WERI-Rb-1 (cell line): Measurements from ENCODE around the gene PRKCH.

Source experiments
- DNase-seq: peaks from one replicate; pipeline ENCODE4 v3.0.0-alpha.2; 2020
- H3K27ac ChIP-seq: fragments of 250-450 bp; sonication (Bioruptor Pico); 2 replicates; pipeline ENCODE4 v1.5.1; 2020; ENCODE audit warnings: mild to moderate bottlenecking, moderate library complexity
- H3K27me3 ChIP-seq: fragments of 250-450 bp; sonication (Bioruptor Pico); 2 replicates; pipeline ENCODE4 v1.5.1; 2021; ENCODE audit warnings: mild to moderate bottlenecking, low read depth, moderate library complexity; ENCODE audit not compliant: insufficient read depth, severe bottlenecking
- H3K36me3 ChIP-seq: fragments of 250-450 bp; sonication (Bioruptor Pico); 2 replicates; pipeline ENCODE4 v1.5.1; 2020; ENCODE audit warnings: mild to moderate bottlenecking, moderate library complexity
- H3K4me3 ChIP-seq: 2 replicates; pipeline ENCODE4 v1.5.1; 2011; ENCODE audit warnings: low read depth, mild to moderate bottlenecking, control low read depth, low read length
- H3K9me3 ChIP-seq: fragments of 250-450 bp; sonication (Bioruptor Pico); 2 replicates; pipeline ENCODE4 v1.5.1; 2021; ENCODE audit warnings: mild to moderate bottlenecking, moderate library complexity; ENCODE audit not compliant: severe bottlenecking
- CTCF ChIP-seq: IDR thresholded peaks from 2 replicates; pipeline ENCODE4 v1.5.1; 2011; ENCODE audit warnings: low read depth, mild to moderate bottlenecking, control low read depth, inconsistent platforms, low read length

PRKCH gene

DNA sequence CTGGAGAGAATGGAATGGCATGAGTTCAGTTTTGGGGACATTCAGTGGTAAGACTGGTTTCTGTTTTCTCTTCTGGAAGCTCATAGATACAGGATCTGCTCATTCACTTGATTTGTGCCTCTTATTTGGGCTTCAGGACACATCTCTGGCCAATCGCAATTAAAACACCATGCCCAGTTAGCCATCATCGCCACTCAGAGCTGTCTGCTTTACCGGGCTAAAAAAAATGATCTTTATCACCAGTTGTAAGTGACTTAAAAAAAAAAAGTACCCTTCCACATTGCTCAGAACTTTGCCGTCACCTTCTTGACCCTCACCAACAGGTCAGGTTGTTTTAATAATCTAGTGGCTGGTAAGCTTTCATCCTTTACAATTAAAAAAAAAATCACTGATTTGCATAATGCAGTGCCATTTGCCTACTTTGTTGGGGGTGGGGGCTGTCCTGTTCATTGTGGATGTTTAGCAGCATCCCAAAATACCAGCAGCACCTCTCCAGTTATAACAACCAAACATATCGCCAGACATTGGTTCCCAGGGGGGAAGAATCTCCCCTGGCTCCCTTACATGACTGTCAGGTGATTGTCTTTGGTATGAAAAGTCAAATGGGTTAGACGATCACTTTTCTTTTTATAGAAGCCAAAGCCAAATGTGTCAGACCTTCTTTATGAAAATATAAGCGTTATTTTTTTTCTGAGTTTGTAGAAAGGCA, 150.1 kb downstream of the PRKCH start:
- Histone ChIP-seq H3K27ac (no peak overlapping the region), H3K4me3 (no peak overlapping the region)
- no peak for TF ChIP-seq CTCF

DNA sequence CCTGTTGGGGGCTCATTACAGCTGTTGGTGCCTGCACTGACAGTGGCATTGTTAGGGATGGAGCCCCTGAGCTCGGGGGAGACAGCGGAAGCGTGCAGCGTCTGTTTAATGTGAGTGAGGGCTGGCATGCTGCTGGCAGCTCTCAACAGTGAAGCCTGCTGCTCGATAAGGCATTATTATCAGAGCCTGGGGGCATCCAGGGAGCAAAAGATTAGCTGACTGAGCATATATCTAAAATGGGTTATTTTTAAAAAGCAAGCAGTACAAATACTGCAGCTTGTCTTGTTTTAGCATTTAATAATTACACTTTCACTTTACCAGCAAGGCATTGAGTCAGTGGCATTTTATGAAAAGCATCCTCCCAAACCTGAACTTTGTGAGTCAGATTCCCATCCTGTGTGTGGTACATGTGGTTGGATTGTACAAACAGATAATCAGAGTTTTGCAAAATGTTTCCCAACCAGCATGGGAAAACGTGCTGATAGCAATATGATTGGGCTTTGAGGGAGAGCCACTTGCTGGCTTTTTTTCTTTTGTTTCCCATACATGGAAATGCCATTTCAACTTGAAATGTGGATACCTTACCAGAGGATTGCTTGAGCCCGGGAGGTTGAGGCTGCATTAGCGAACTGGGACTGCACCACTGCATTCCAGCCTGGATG, 150.8 kb downstream of the PRKCH start:
- Histone ChIP-seq H3K9me3 (no peaks in the 10 kb centered on the region), H3K36me3 (no peaks in the 10 kb centered on the region), H3K27ac (no peak overlapping the region), H3K4me3 (no peak overlapping the region), H3K27me3 (no peaks in the 10 kb centered on the region)
- TF ChIP-seq CTCF: no peak
- no peak for DNase-seq

More for the DNA sequence above, 150.1 kb downstream of the PRKCH start:
- Histone ChIP-seq H3K27me3 (no peaks in the 10 kb centered on the region), H3K9me3 (no peaks in the 10 kb centered on the region), H3K36me3 (no peaks in the 10 kb centered on the region)
- DNase-seq: no peak

DNA sequence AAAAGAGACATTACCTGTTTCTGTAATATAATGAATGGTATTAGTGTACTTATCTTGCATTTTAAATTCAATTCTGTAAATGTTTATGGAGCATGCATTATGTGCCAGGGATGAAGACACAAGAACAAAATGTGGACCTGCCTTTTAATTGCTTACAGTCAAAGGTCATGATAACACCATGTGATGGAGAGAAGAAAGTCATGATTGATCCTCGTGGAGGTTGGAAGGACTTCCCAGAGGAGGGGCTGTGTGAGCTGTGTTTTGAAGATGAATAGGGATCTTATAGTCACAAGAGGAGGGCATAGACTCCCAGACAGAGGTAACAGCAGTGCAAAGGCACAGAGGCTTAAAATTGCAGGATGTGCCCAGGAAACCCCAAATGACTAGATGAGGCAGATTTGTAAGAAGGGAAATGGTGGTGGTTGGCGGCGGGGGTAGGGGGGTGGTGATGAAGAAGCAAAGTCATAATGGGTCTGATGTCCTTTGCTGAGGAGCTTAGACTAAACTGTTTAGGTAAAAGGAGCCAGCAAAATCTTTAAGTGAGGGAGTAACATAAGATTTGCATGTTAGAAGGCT, 151.5 kb downstream of the PRKCH start:
- no peak for DNase-seq
- Histone ChIP-seq H3K36me3 (no peaks in the 10 kb centered on the region), H3K27me3 (no peaks in the 10 kb centered on the region), H3K27ac (no peak overlapping the region), H3K9me3 (no peaks in the 10 kb centered on the region), H3K4me3 (no peak overlapping the region)
- no peak for TF ChIP-seq CTCF

DNA sequence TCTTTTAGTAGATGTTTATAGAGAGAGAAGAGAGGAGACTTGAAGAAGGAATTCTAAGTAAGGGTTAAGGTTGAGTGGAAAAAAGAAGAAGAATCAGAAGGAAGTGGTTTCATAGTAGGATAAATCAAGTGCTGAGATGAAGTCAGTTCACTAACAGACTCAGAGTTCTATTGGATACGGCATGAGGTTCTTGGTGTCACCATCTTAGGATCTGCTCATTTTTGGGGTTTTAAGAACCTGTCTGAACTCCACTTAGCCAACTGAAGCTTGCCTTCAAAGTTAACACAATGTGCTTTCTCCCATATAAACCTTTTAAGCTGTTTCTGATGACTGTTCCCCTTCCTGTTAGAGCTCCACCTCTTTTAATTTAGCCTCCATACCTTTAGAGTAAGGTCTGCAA, 152.6 kb downstream of the PRKCH start:
- H3K36me3 ChIP-seq: no peaks in the 10 kb centered on the region
- DNase-seq: no peak
- no peaks in the 10 kb centered on the region for H3K9me3 ChIP-seq
- H3K27ac ChIP-seq: no peak overlapping the region
- H3K27me3 ChIP-seq: no peaks in the 10 kb centered on the region
- no peak overlapping the region for H3K4me3 ChIP-seq
- TF ChIP-seq CTCF: no peak

- no peak for DNase-seq
- H3K27ac ChIP-seq: no peak overlapping the region
- no peak overlapping the region for H3K4me3 ChIP-seq
- no peak for TF ChIP-seq CTCF
- no peaks in the 10 kb centered on the region for H3K27me3 ChIP-seq
- no peaks in the 10 kb centered on the region for H3K36me3 ChIP-seq
- no peaks in the 10 kb centered on the region for H3K9me3 ChIP-seq
Measured at GRCh38 chr14:61474701-61475100, 153.3 kb downstream of the PRKCH start.
